ENCODE measurements around the gene RNF149.
"Not testable (repeated sequence)": the region's sequence is repeated elsewhere in the genome, so short reads cannot be mapped to it uniquely, and the experiment has no call there.

RNF149 gene

GRCh38 chr2:101253013-101253702, 55.3 kb downstream of the RNF149 start:
- DNase-seq, result peak in 1 of 2 experiments; percentile 33

- DNase-seq, result peak; percentile 94 to 99
These were observed 56.0 kb downstream of the RNF149 start, which contains the start of gene CNOT11 for GRCh38 chr2:101252408-101253012. CNOT11 (plus strand) TSS chr2:101252886; CDS start chr2:101252965, 79 bp downstream.

GRCh38 chr2:101251844-101252407, 56.6 kb downstream of the RNF149 start:
- peak; percentile 50 to 56 for DNase-seq

- not testable (repeated sequence) for DNase-seq
These were observed 57.2 kb downstream of the RNF149 start for GRCh38 chr2:101251246-101251781.

GRCh38 chr2:101249826-101250225, 58.7 kb downstream of the RNF149 start:
- no peak for DNase-seq

GRCh38 chr2:101248756-101249155, 59.7 kb downstream of the RNF149 start:
- DNase-seq, result not testable (repeated sequence)

- not testable (repeated sequence) for DNase-seq
These were observed 63.0 kb downstream of the RNF149 start for GRCh38 chr2:101245468-101245867.

GRCh38 chr2:101244899-101245298, 63.6 kb downstream of the RNF149 start:
- DNase-seq, result not testable (repeated sequence)

- not testable (repeated sequence) for DNase-seq
These were observed 64.1 kb downstream of the RNF149 start for GRCh38 chr2:101244373-101244772.

- DNase-seq, result no peak
These were observed 67.3 kb downstream of the RNF149 start for GRCh38 chr2:101241158-101241557.

GRCh38 chr2:101240694-101241093, 67.8 kb downstream of the RNF149 start:
- not testable (repeated sequence) for DNase-seq

- not testable (repeated sequence) for DNase-seq
These were observed 68.8 kb downstream of the RNF149 start for GRCh38 chr2:101239760-101240118.

GRCh38 chr2:101238930-101239759, 69.4 kb downstream of the RNF149 start:
- no peak for DNase-seq

GRCh38 chr2:101237944-101238343, 70.6 kb downstream of the RNF149 start:
- not testable (repeated sequence) for DNase-seq

- not testable (repeated sequence) for DNase-seq
These were observed 72.5 kb downstream of the RNF149 start for GRCh38 chr2:101235956-101236355.

- no peak for DNase-seq
These were observed 74.1 kb downstream of the RNF149 start for GRCh38 chr2:101234169-101234938.

GRCh38 chr2:101232770-101233169, 75.7 kb downstream of the RNF149 start:
- DNase-seq, result no peak

- no peak for DNase-seq
These were observed 76.4 kb downstream of the RNF149 start for GRCh38 chr2:101231937-101232730.

- DNase-seq, result no peak
These were observed 77.3 kb downstream of the RNF149 start for GRCh38 chr2:101231240-101231639.

GRCh38 chr2:101230541-101231001, 77.9 kb downstream of the RNF149 start:
- DNase-seq, result no peak

All from NCI-H1930 (cell line).